Measurements from ENCODE around the gene ABCG1.

DNA sequence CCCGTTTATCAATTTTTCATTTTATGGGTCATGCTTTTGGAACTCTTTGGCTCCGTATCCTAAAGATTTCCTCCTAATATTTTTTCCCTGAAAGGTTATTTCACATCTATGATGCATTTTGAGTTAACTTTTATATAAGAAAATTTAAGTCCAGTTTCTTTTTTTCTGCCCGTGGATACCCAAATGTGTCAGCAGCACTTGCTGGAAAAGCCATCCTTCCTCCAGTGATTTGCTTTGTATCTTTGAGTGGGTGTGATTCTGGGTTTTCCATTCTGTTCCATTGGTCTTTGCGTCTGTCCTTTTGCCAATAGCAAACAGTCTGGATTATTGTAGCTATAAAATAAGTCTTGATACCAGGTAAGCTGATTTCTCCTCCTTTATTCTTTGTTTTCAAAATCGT, 15.6 kb upstream of the ABCG1 start:
- TF ChIP-seq, protein P1, sequence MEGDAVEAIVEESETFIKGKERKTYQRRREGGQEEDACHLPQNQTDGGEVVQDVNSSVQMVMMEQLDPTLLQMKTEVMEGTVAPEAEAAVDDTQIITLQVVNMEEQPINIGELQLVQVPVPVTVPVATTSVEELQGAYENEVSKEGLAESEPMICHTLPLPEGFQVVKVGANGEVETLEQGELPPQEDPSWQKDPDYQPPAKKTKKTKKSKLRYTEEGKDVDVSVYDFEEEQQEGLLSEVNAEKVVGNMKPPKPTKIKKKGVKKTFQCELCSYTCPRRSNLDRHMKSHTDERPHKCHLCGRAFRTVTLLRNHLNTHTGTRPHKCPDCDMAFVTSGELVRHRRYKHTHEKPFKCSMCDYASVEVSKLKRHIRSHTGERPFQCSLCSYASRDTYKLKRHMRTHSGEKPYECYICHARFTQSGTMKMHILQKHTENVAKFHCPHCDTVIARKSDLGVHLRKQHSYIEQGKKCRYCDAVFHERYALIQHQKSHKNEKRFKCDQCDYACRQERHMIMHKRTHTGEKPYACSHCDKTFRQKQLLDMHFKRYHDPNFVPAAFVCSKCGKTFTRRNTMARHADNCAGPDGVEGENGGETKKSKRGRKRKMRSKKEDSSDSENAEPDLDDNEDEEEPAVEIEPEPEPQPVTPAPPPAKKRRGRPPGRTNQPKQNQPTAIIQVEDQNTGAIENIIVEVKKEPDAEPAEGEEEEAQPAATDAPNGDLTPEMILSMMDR (IDR thresholded peaks at IDR 0.05): no peak
- no peak for TF ChIP-seq EZH2phosphoT487 (IDR thresholded peaks at IDR 0.05)
